ENCODE results near the gene EXOC6B. TPM values are rescaled to one million over a fixed set of nuclear protein-coding genes. Genes with fewer than 3 reads are reported as not detected.
A peak's percentile ranks its signal among the peaks of the same experiment; 100 is the strongest.

EXOC6B gene
- total RNA-seq, 1 experiment from 2014 or later: not detected

DNA sequence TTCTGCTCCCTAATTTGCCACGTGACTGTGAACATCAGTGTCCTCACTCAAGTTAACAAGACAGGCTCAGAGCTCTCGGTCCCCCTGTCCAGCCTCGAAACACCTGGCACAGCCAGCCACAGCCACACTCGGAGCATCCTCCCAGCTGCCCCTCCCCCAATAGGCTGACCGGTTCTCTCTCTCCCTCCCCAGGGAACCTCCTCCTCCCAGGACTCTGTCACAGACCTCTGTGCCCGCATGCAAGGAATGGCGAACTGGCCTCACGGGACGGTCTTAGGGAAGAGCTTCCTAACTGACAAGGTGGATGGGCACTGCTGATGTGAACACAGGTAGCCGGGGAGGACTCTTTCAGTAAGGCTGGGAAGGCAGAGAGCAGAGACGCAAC is 697.0 kb downstream of the EXOC6B start:
- no peak overlapping the region for H3K4me2 ChIP-seq (ENCODE audit: low read depth, low read length, poor library complexity, severe bottlenecking)

DNA sequence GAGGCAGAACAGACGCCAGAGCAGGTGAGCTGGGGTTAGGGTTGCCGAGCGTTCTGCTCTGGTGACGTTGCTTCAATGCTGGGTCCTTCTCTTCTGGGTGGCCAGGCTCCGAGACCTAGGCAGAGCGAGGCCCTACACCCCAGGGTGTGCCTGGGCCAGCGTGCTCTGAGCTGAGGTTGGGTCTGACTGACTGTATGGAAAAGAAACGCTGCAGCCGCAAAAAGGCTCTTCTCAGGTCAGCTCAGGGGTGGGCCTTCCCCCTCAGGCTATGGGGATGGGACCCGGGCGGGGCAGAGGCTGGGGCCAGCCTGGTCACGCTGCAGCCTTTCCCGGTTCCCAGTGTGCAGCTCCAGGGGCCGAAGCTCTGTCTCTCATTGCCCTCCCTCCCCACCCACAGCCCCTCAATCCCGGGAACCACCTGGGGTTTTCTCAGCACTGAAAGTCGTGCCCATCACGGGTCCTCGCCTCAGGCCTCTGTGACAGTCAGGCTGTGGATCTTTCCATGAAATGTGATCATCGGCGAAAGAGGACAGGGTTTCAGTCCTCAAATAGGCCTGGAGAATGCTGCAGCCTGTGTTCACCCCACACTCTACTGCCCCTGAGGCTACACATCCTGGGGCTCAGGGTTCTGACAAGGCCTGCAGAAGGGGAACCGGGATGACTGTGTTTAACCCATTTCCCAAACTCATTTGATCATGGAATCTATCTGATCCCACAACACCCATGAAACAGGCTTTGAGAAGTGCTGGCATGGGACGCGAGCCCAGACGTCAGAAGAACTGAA is 697.6 kb downstream of the EXOC6B start:
- no peak for DNase-seq
- Histone ChIP-seq H3K4me3 (ENCODE audit: low read length) (no peak overlapping the region), H2AFZ (ENCODE audit: low read length) (no peak overlapping the region), H3K9me3 (ENCODE audit: low read length) (no peaks in the 10 kb centered on the region), H3K27ac (ENCODE audit: low read length) (no peak overlapping the region), H3K27me3 (ENCODE audit: low read length) (no peaks in the 10 kb centered on the region; the same call in 1 of the 2 replicates), H3K36me3 (ENCODE audit: insufficient read depth, low read length) (no peaks in the 10 kb centered on the region), H3K9me2 (replicated peaks; ENCODE audit: insufficient read depth, low read length) (no peaks in the 10 kb centered on the region), H4K20me1 (ENCODE audit: insufficient read depth, low read depth, low read length) (no peaks in the 10 kb centered on the region), H3K4me2 (ENCODE audit: low read depth, low read length, poor library complexity, severe bottlenecking) (no peak overlapping the region), H3K9ac (ENCODE audit: low read length) (no peak overlapping the region), H3K79me2 (ENCODE audit: low read length) (no peaks in the 10 kb centered on the region), H3K4me1 (ENCODE audit: low read length) (no peaks in the 10 kb centered on the region)

More for the DNA sequence above, 697.0 kb downstream of the EXOC6B start:
- Histone ChIP-seq H4K20me1 (ENCODE audit: insufficient read depth, low read depth, low read length) (no peaks in the 10 kb centered on the region), H3K27me3 (ENCODE audit: low read length) (no peaks in the 10 kb centered on the region; the same call in 1 of the 2 replicates), H3K4me1 (ENCODE audit: low read length) (no peaks in the 10 kb centered on the region), H3K9ac (ENCODE audit: low read length) (no peak overlapping the region), H3K36me3 (ENCODE audit: insufficient read depth, low read length) (no peaks in the 10 kb centered on the region), H3K79me2 (ENCODE audit: low read length) (no peaks in the 10 kb centered on the region), H3K4me3 (ENCODE audit: low read length) (no peak overlapping the region), H3K9me3 (ENCODE audit: low read length) (no peaks in the 10 kb centered on the region), H3K27ac (ENCODE audit: low read length) (no peak overlapping the region), H3K9me2 (replicated peaks; ENCODE audit: insufficient read depth, low read length) (no peaks in the 10 kb centered on the region), H2AFZ (ENCODE audit: low read length) (no peak overlapping the region)
- no peak for DNase-seq

DNA sequence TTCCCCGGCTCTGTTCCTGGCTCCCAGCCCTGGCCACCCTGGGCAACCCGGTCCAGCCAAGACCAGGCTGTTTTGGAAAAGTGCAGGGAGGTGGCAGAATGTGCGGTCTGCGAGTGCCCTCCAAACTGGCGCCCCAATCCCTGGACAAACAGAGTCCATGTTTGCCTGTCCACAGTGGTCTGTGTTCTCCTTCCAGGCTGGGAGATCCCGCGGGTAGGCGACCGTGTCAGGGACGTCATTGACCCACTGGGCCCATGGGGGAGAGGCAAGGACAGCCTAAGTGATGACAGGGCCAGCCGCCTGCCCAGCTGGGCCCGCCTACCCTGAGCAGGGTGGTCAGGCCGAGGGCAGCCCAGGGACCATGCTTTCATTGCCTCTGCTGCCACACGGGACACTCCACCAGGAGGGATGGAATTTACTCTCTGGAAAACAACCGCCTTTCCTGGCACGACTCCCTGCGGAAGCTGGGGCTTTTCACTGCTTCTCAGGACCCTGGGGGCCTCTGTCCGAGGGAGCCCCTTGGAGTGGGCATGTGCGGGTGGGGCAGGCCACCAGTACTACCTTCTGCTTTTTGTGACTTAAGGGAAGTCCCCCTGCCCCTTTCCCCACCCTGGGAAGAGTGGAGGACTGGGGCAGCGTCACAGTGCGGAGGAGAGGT is 698.3 kb downstream of the EXOC6B start:
- DNase-seq: no peak
- Histone ChIP-seq H3K79me2 (ENCODE audit: low read length) (no peaks in the 10 kb centered on the region), H3K27me3 (ENCODE audit: low read length) (no peaks in the 10 kb centered on the region; the same call in 1 of the 2 replicates), H3K9ac (ENCODE audit: low read length) (no peak overlapping the region), H3K27ac (ENCODE audit: low read length) (no peak overlapping the region), H3K4me1 (ENCODE audit: low read length) (no peaks in the 10 kb centered on the region), H3K4me3 (ENCODE audit: low read length) (no peak overlapping the region), H3K9me3 (ENCODE audit: low read length) (no peaks in the 10 kb centered on the region), H3K4me2 (ENCODE audit: low read depth, low read length, poor library complexity, severe bottlenecking) (no peak overlapping the region), H3K9me2 (replicated peaks; ENCODE audit: insufficient read depth, low read length) (no peaks in the 10 kb centered on the region), H2AFZ (ENCODE audit: low read length) (no peak overlapping the region), H3K36me3 (ENCODE audit: insufficient read depth, low read length) (no peaks in the 10 kb centered on the region), H4K20me1 (ENCODE audit: insufficient read depth, low read depth, low read length) (no peaks in the 10 kb centered on the region)

DNA sequence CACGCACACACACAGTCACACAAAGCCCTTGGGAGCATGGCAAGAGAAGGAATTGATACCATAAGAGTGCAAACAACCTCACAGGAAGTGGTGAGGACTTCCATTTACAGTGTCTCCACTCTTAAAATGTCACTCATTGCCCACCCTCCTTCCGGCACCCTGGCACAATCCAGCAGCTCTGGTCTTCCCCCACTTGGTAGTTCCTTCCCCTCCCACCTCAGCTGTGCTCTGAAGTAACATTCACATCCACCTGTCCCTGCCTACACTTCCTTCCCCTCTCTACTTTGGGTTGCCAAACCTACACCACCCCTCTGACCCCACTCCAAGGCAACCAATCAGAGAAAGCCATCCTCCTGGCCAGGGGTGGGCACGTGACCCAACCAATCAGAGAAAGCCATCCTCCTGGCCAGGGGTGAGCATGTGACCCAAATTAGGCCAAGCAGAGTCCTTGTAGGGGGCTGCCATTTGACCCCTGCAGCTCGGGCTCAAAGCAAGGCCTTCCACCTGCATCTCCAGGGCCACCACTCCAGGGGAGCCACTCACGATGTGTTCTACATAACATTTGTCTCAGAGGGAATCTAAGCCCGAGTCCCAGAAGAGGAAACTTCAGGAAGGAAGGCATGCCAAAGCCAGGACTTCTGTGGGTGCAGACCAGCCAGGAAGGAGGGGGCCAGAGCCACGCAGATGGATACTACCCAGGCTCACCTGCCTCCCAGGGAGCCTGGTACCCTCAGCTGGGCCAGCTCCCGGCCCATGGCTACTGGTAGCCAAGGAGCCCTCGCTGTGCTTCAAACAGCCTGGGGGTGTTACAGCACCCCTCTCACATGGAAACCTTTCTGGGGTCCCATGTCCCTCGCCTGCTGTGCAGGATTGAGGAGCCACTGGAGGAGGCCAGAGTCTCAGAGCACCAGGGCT is 699.4 kb downstream of the EXOC6B start:
- Histone ChIP-seq H3K79me2 (ENCODE audit: low read length) (no peaks in the 10 kb centered on the region), H3K4me1 (ENCODE audit: low read length) (no peaks in the 10 kb centered on the region), H3K36me3 (ENCODE audit: insufficient read depth, low read length) (no peaks in the 10 kb centered on the region), H3K9me3 (ENCODE audit: low read length) (no peaks in the 10 kb centered on the region), H3K27me3 (ENCODE audit: low read length) (no peaks in the 10 kb centered on the region; the same call in 1 of the 2 replicates), H2AFZ (ENCODE audit: low read length) (no peak overlapping the region), H3K9ac (ENCODE audit: low read length) (no peak overlapping the region), H4K20me1 (ENCODE audit: insufficient read depth, low read depth, low read length) (no peaks in the 10 kb centered on the region), H3K9me2 (replicated peaks; ENCODE audit: insufficient read depth, low read length) (no peaks in the 10 kb centered on the region), H3K4me2 (ENCODE audit: low read depth, low read length, poor library complexity, severe bottlenecking) (no peak overlapping the region), H3K4me3 (ENCODE audit: low read length) (no peak overlapping the region), H3K27ac (ENCODE audit: low read length) (no peak overlapping the region)
- DNase-seq: no peak

Small RNAs within 50 kb of the gene (small RNA-seq; reads per million reads assigned to genes)
- 0.20 reads per million for gene RF00592
- 0.71 reads per million, percentile 20 among the genes with 10 or more reads in this experiment for gene RNU2-39P

Other genes starting within 250 kb of the EXOC6B start
- gene SPR, start 61.4 kb upstream of the EXOC6B start, total RNA-seq (2014; rRNA removed; shearing (Covaris generic); ENCODE audit: low replicate concordance): 1.6 TPM in 1 of 2 replicates, not detected in the other
- gene EMX1, start 91.5 kb upstream of the EXOC6B start, total RNA-seq (2014; rRNA removed; shearing (Covaris generic); ENCODE audit: low replicate concordance): not detected in 2 replicates
- gene SFXN5, start 245.7 kb upstream of the EXOC6B start, total RNA-seq (2014; rRNA removed; shearing (Covaris generic); ENCODE audit: low replicate concordance): 4.2 and 5.1 TPM in 2 replicates